Measurements from ENCODE around the gene C1QTNF12. TPM values are rescaled to one million over a fixed set of nuclear protein-coding genes. Genes with fewer than 3 reads are reported as not detected.

Gene C1QTNF12
- polyA plus RNA-seq, 1 of the 3 experiments (the other 2 are of a cell fraction), result 0.59 TPM

GRCh38 chr1:1293263-1294249 is 47.0 kb upstream of the C1QTNF12 start:
- ChIA-PET CTCF (interaction anchor here (7.3 kb wide), 1 partner anchor 173 kb away, joined by 131 read pairs; no protein-coding TSS in a partner anchor), POLR2A (no interaction called here)
- Histone ChIP-seq H3K27ac (ENCODE audit: low read depth in 2 of 2, low read length in 1 of 2) (no peak overlapping the region), H2AFZ (ENCODE audit: low read depth) (no peak overlapping the region), H3F3A (replicated peaks; ENCODE audit: insufficient read depth) (no peaks in the 10 kb centered on the region), H3K9me3 (no peaks in the 10 kb centered on the region), H3K4me1 (ENCODE audit: control insufficient read depth in 1 of 2, insufficient read depth in 2 of 2, low read depth in 1 of 2, low read length in 1 of 2) (peaks cover 0 to 7% of the 10 kb centered on the region in 2 experiments; a peak in 1 of 4 replicates), H3K9me2 (no peaks in the 10 kb centered on the region), H3K4me2 (no peak overlapping the region), H3K27me3 (ENCODE audit: insufficient read depth) (no peaks in the 10 kb centered on the region), H4K20me1 (ENCODE audit: insufficient read depth) (no peaks in the 10 kb centered on the region), H3K36me3 (replicated peaks in 1 of 2; ENCODE audit: control insufficient read depth in 1 of 2, insufficient read depth in 2 of 2, low read length in 1 of 2) (peaks cover 0 to 18% of the 10 kb centered on the region in 2 experiments), H3K4me3 (ENCODE audit: low read depth in 2 of 2, low read length in 1 of 2) (no peak overlapping the region), H3K79me2 (ENCODE audit: insufficient read depth) (no peaks in the 10 kb centered on the region), H3K9ac (no peak overlapping the region)
- TF ChIP-seq REST (IDR thresholded peaks at IDR 0.05; ENCODE audit: low read depth, low read length) (no peak), RFX5 (IDR thresholded peaks at IDR 0.05; ENCODE audit: low read length) (no peak), FOXM1 (IDR thresholded peaks at IDR 0.05; ENCODE audit: low read depth) (no peak), EP300 (IDR thresholded peaks at IDR 0.05; ENCODE audit: borderline replicate concordance in 1 of 2, low read depth in 1 of 2, low read length in 1 of 2) (no peak), NRF1 (IDR thresholded peaks at IDR 0.05; ENCODE audit: low read depth, low read length) (no peak), GABPA (IDR thresholded peaks at IDR 0.05; ENCODE audit: low read depth) (no peak), YY1 (IDR thresholded peaks at IDR 0.05; ENCODE audit: low read depth) (no peak), RAD21 (IDR thresholded peaks at IDR 0.05; ENCODE audit: low read length) (no peak), GATA2 (CRISPR knock-in tag; IDR thresholded peaks at IDR 0.05) (no peak)
- WGBS (ENCODE audit: low lambda C conversion rate), result 96% methylated on average over 33 of the region's 94 CpGs
- DNase-seq, result peak; percentile 79

- no peak for DNase-seq
- H3K4me3 ChIP-seq (ENCODE audit: low read depth in 2 of 2, low read length in 1 of 2), result no peak overlapping the region
- peaks cover 0 to 18% of the 10 kb centered on the region in 2 experiments for H3K36me3 ChIP-seq (replicated peaks in 1 of 2; ENCODE audit: control insufficient read depth in 1 of 2, insufficient read depth in 2 of 2, low read length in 1 of 2)
- H3K4me1 ChIP-seq (ENCODE audit: control insufficient read depth in 1 of 2, insufficient read depth in 2 of 2, low read depth in 1 of 2, low read length in 1 of 2), result peaks cover 0 to 6% of the 10 kb centered on the region in 2 experiments; a peak in 1 of 4 replicates
- H3K27ac ChIP-seq (ENCODE audit: low read depth in 2 of 2, low read length in 1 of 2), result no peak overlapping the region
- no peaks in the 10 kb centered on the region for H3K9me2 ChIP-seq
- 80% methylated on average over 2 of the region's 18 CpGs for WGBS (ENCODE audit: low lambda C conversion rate)
- no peaks in the 10 kb centered on the region for H3F3A ChIP-seq (replicated peaks; ENCODE audit: insufficient read depth)
- H4K20me1 ChIP-seq (ENCODE audit: insufficient read depth), result no peaks in the 10 kb centered on the region
- H3K27me3 ChIP-seq (ENCODE audit: insufficient read depth), result no peaks in the 10 kb centered on the region
- H3K9ac ChIP-seq, result no peak overlapping the region
- H3K79me2 ChIP-seq (ENCODE audit: insufficient read depth), result no peaks in the 10 kb centered on the region
- CTCF ChIA-PET, result interaction anchor here (1.1 to 7.3 kb wide), 7 partner anchors 9 to 312 kb away, joined by 4 to 131 read pairs (median 6); partner anchors contain the start of gene PERM1
- H3K9me3 ChIP-seq, result no peaks in the 10 kb centered on the region
- no peak overlapping the region for H3K4me2 ChIP-seq
- POLR2A ChIA-PET, result interaction anchor here (1.5 kb wide), 1 partner anchor 10 kb away, joined by 4 read pairs; no protein-coding TSS in a partner anchor
- H2AFZ ChIP-seq (ENCODE audit: low read depth), result no peak overlapping the region
- TF ChIP-seq TEAD4 (IDR thresholded peaks at IDR 0.05; ENCODE audit: borderline replicate concordance, insufficient read depth) (no peak), USF1 (IDR thresholded peaks at IDR 0.05; ENCODE audit: borderline replicate concordance, low read depth) (no peak), POLR2AphosphoS5 (IDR thresholded peaks at IDR 0.05; ENCODE audit: low read depth, low read length) (no peak), FOSL2 (IDR thresholded peaks at IDR 0.05; ENCODE audit: borderline replicate concordance, low read depth) (no peak), RCOR1 (IDR thresholded peaks at IDR 0.05; ENCODE audit: low read length) (no peak), CTCF (IDR thresholded peaks at IDR 0.05) (no peak), TAF1 (IDR thresholded peaks at IDR 0.05; ENCODE audit: borderline replicate concordance, low read depth, low read length) (no peak), MAX (IDR thresholded peaks at IDR 0.05; ENCODE audit: low read depth) (no peak), TCF12 (IDR thresholded peaks at IDR 0.05) (no peak), RAD21 (IDR thresholded peaks at IDR 0.05; ENCODE audit: low read length) (no peak), RFX5 (IDR thresholded peaks at IDR 0.05; ENCODE audit: low read length) (no peak), EP300 (IDR thresholded peaks at IDR 0.05; ENCODE audit: borderline replicate concordance in 1 of 2, low read depth in 1 of 2, low read length in 1 of 2) (no peak), EZH2phosphoT487 (IDR thresholded peaks at IDR 0.05; ENCODE audit: borderline replicate concordance, low read depth) (no peak), CHD2 (IDR thresholded peaks at IDR 0.05; ENCODE audit: low read length, partially characterized antibody) (no peak)
Observed at GRCh38 chr1:1292851-1293250, 46.3 kb upstream of the C1QTNF12 start.

Measured in SK-N-SH (cell line).